Ascending aorta (tissue), 2 donors: ENCODE results near the gene DDX28. TPM values are rescaled to one million over a fixed set of nuclear protein-coding genes. Genes with fewer than 3 reads are reported as not detected.
"Not testable (repeated sequence)": the region's sequence is repeated elsewhere in the genome, so short reads cannot be mapped to it uniquely, and the experiment has no call there.

Experiments
- DNase-seq, 2 donors: peaks; one replicate each; pipeline ENCODE4 v3.0.0-alpha.2; 2019; ENCODE audit warnings: low spot score in 2 of 2
- H3K27ac ChIP-seq, 2 donors: fragments of 200-600 bp; sonication (generic); one replicate each; pipeline ENCODE4 v1.5.1; 2016 to 2017; ENCODE audit warnings: mild to moderate bottlenecking in 1 of 2
- H3K27me3 ChIP-seq: fragments of 200-600 bp; sonication (generic); one replicate; pipeline ENCODE4 v1.5.1; 2017
- H3K36me3 ChIP-seq, 2 donors: fragments of 200-600 bp; sonication (generic); one replicate each; pipeline ENCODE4 v1.5.1; 2016
- H3K4me1 ChIP-seq, 2 donors: fragments of 200-600 bp; sonication (generic); one replicate each; pipeline ENCODE4 v1.5.1; 2016 to 2017; ENCODE audit warnings: mild to moderate bottlenecking in 1 of 2
- H3K4me3 ChIP-seq, 2 donors: fragments of 200-600 bp; sonication (generic); one replicate each; pipeline ENCODE4 v1.5.1; 2016 to 2017; ENCODE audit warnings: mild to moderate bottlenecking in 1 of 2
- H3K9me3 ChIP-seq, 2 donors: fragments of 200-600 bp; sonication (generic); one replicate each; pipeline ENCODE4 v1.5.1; 2016
- CTCF ChIP-seq, 3 experiments: fragments of 200-600 bp in 2 of 3; fragments of 450-650 bp in 1 of 3; sonication (generic) in 2 of 3; IDR thresholded peaks; one replicate each; pipeline ENCODE4 v1.5.1; 2016 to 2019; ENCODE audit warnings: antibody characterized with exemption in 3 of 3, mild to moderate bottlenecking in 1 of 3, moderate library complexity in 1 of 3
- intact Hi-C: fragments of 100-400 bp; cut with DNase I; formaldehyde crosslinking; loops from one replicate; pipeline ENCODE4 v1.15.1; 2023
- total RNA-seq: library from RNA; depleted of rRNA; stranded (reverse); fragments of >200 nt; gene quantifications from one replicate; pipeline ENCODE4 v1.1.0, GENCODE V29; 2016

DDX28 gene
- total RNA-seq, 1 donor from 2014 or later, result 3.0 TPM

GRCh38 chr16:67999985-68000384, 23.0 kb downstream of the DDX28 start:
- Histone ChIP-seq H3K4me3 (no peak overlapping the region), H3K27ac (peak overlapping the region in 1 of 2 donors; percentile 5), H3K4me1 (no peaks in the 10 kb centered on the region), H3K9me3 (no peaks in the 10 kb centered on the region), H3K27me3 (no peaks in the 10 kb centered on the region), H3K36me3 (no peaks in the 10 kb centered on the region)
- TF ChIP-seq CTCF (IDR thresholded peaks at IDR 0.05), result no peak
- intact Hi-C loops, result no loop called here
- DNase-seq, result no peak

GRCh38 chr16:67998779-67999688, 24.0 kb downstream of the DDX28 start, which contains the start of gene DPEP2:
Gene DPEP2 (minus strand): TSS chr16:67999484. CDS start chr16:67993212, 6,272 bp downstream.
- DNase-seq, H3K27me3 ChIP-seq, intact Hi-C loops, H3K4me3 ChIP-seq, H3K9me3 ChIP-seq, H3K36me3 ChIP-seq, H3K4me1 ChIP-seq: not testable (repeated sequence)
- peak within 1 kb of the TSS in 1 of 2 donors; percentile 5 for H3K27ac ChIP-seq

- H3K27ac ChIP-seq, H3K4me1 ChIP-seq, H3K9me3 ChIP-seq, H3K36me3 ChIP-seq, intact Hi-C loops, H3K27me3 ChIP-seq, DNase-seq, H3K4me3 ChIP-seq: not testable (repeated sequence)
Measured at GRCh38 chr16:67998231-67998778, 24.7 kb downstream of the DDX28 start.

- no peak for TF ChIP-seq CTCF (IDR thresholded peaks at IDR 0.05)
- no peak overlapping the region for H3K27ac ChIP-seq
- H3K4me3 ChIP-seq, result no peak overlapping the region
- H3K4me1 ChIP-seq, result peaks cover 4% of the 10 kb centered on the region in 2 donors
- no peaks in the 10 kb centered on the region for H3K36me3 ChIP-seq
- intact Hi-C loops, result no loop called here
- H3K27me3 ChIP-seq, result no peaks in the 10 kb centered on the region
- no peak for DNase-seq
- H3K9me3 ChIP-seq, result no peaks in the 10 kb centered on the region
Measured at GRCh38 chr16:67996666-67997065, 26.4 kb downstream of the DDX28 start.

GRCh38 chr16:67995423-67995822, 27.6 kb downstream of the DDX28 start:
- H3K9me3 ChIP-seq, result no peaks in the 10 kb centered on the region
- intact Hi-C loops, result no loop called here
- TF ChIP-seq CTCF (IDR thresholded peaks at IDR 0.05), result no peak

GRCh38 chr16:67994040-67994408, 29.0 kb downstream of the DDX28 start:
- H3K9me3 ChIP-seq, H3K27me3 ChIP-seq, intact Hi-C loops, H3K4me3 ChIP-seq, DNase-seq, H3K4me1 ChIP-seq, H3K36me3 ChIP-seq: not testable (repeated sequence)
- H3K27ac ChIP-seq, result peak overlapping the region in 1 of 2 donors; percentile 26

More at GRCh38 chr16:67995423-67995822, 27.6 kb downstream of the DDX28 start:
- H3K27ac ChIP-seq, result no peak overlapping the region
- no peaks in the 10 kb centered on the region for H3K36me3 ChIP-seq
- no peaks in the 10 kb centered on the region for H3K27me3 ChIP-seq
- H3K4me3 ChIP-seq, result no peak overlapping the region
- H3K4me1 ChIP-seq, result peaks cover 4% of the 10 kb centered on the region in 2 donors
- DNase-seq, result no peak
